Stimulated activated memory B cell treated with anti-CD40 and anti-IgM and Interleukin-4, amounts not matched to agents 10 μg/mL and 1 μg/mL and 100 μg/mL, for 72 hours (primary cell): ENCODE data around the gene CTTNBP2.

Experiments
- ATAC-seq: fragments of 150-1000 bp; cut with Tn5 transposase; 2 replicates; pipeline ENCODE4 v1.10.0; 2021
- H3K27ac Mint-ChIP-seq: one replicate; pipeline ENCODE4 v1.8.0; 2022; ENCODE audit warnings: mild to moderate bottlenecking, mixed read lengths
- H3K27me3 Mint-ChIP-seq: one replicate; pipeline ENCODE4 v1.8.0; 2022; ENCODE audit warnings: mixed read lengths
- H3K36me3 Mint-ChIP-seq: one replicate; pipeline ENCODE4 v1.8.0; 2022; ENCODE audit warnings: mixed read lengths
- H3K4me1 Mint-ChIP-seq: one replicate; pipeline ENCODE4 v1.8.0; 2022; ENCODE audit warnings: mixed read lengths
- H3K4me3 Mint-ChIP-seq: one replicate; pipeline ENCODE4 v1.8.0; 2022; ENCODE audit warnings: mild to moderate bottlenecking, moderate library complexity, mixed read lengths
- H3K9me3 Mint-ChIP-seq: one replicate; pipeline ENCODE4 v1.8.0; 2022; ENCODE audit warnings: mixed read lengths

The CTTNBP2 gene

GRCh38 chr7:117764031-117764430 is 109.2 kb downstream of the CTTNBP2 start:
- H3K4me1 Mint-ChIP-seq = no peaks in the 10 kb centered on the region
- H3K4me3 Mint-ChIP-seq = no peak overlapping the region

GRCh38 chr7:117762055-117762454 is 111.2 kb downstream of the CTTNBP2 start:
- Mint-ChIP-seq H3K4me3 (no peak overlapping the region), H3K36me3 (no peaks in the 10 kb centered on the region), H3K4me1 (no peaks in the 10 kb centered on the region), H3K27ac (no peak overlapping the region), H3K9me3 (no peaks in the 10 kb centered on the region), H3K27me3 (peaks cover 9% of the 10 kb centered on the region)
- no peak for ATAC-seq

More at GRCh38 chr7:117764031-117764430, 109.2 kb downstream of the CTTNBP2 start:
- H3K9me3 Mint-ChIP-seq = no peaks in the 10 kb centered on the region
- H3K27me3 Mint-ChIP-seq = peaks cover 9% of the 10 kb centered on the region
- no peak overlapping the region for H3K27ac Mint-ChIP-seq
- no peaks in the 10 kb centered on the region for H3K36me3 Mint-ChIP-seq
- no peak for ATAC-seq

GRCh38 chr7:117759950-117760640 is 113.1 kb downstream of the CTTNBP2 start:
- ATAC-seq = no peak
- H3K27ac Mint-ChIP-seq = no peak overlapping the region
- no peaks in the 10 kb centered on the region for H3K4me1 Mint-ChIP-seq
- H3K36me3 Mint-ChIP-seq = no peaks in the 10 kb centered on the region
- peaks cover 9% of the 10 kb centered on the region for H3K27me3 Mint-ChIP-seq
- no peak overlapping the region for H3K4me3 Mint-ChIP-seq
- no peaks in the 10 kb centered on the region for H3K9me3 Mint-ChIP-seq

GRCh38 chr7:117757440-117757839 is 115.8 kb downstream of the CTTNBP2 start:
- no peak for ATAC-seq
- no peak overlapping the region for H3K4me3 Mint-ChIP-seq
- H3K4me1 Mint-ChIP-seq = no peaks in the 10 kb centered on the region
- H3K9me3 Mint-ChIP-seq = no peaks in the 10 kb centered on the region
- no peaks in the 10 kb centered on the region for H3K27me3 Mint-ChIP-seq
- no peaks in the 10 kb centered on the region for H3K36me3 Mint-ChIP-seq
- H3K27ac Mint-ChIP-seq = no peak overlapping the region

- Mint-ChIP-seq H3K27ac (no peak overlapping the region), H3K27me3 (no peaks in the 10 kb centered on the region)
Measured at GRCh38 chr7:117756586-117757085, 116.6 kb downstream of the CTTNBP2 start.

GRCh38 chr7:117755136-117755535 is 118.1 kb downstream of the CTTNBP2 start:
- ATAC-seq = no peak
- Mint-ChIP-seq H3K4me3 (no peak overlapping the region), H3K4me1 (no peaks in the 10 kb centered on the region), H3K27me3 (no peaks in the 10 kb centered on the region), H3K27ac (no peak overlapping the region), H3K36me3 (no peaks in the 10 kb centered on the region), H3K9me3 (no peaks in the 10 kb centered on the region)

More at GRCh38 chr7:117756586-117757085, 116.6 kb downstream of the CTTNBP2 start:
- H3K36me3 Mint-ChIP-seq = no peaks in the 10 kb centered on the region
- no peak for ATAC-seq
- H3K4me1 Mint-ChIP-seq = no peaks in the 10 kb centered on the region
- H3K9me3 Mint-ChIP-seq = no peaks in the 10 kb centered on the region
- no peak overlapping the region for H3K4me3 Mint-ChIP-seq

GRCh38 chr7:117751775-117752174 is 121.5 kb downstream of the CTTNBP2 start:
- H3K4me1 Mint-ChIP-seq = no peaks in the 10 kb centered on the region

GRCh38 chr7:117750612-117751563 is 122.4 kb downstream of the CTTNBP2 start:
- Mint-ChIP-seq H3K27me3 (no peaks in the 10 kb centered on the region), H3K4me3 (no peak overlapping the region), H3K27ac (no peak overlapping the region), H3K9me3 (no peaks in the 10 kb centered on the region), H3K4me1 (no peaks in the 10 kb centered on the region), H3K36me3 (no peaks in the 10 kb centered on the region)
- ATAC-seq = no peak

More at GRCh38 chr7:117751775-117752174, 121.5 kb downstream of the CTTNBP2 start:
- Mint-ChIP-seq H3K27ac (no peak overlapping the region), H3K36me3 (no peaks in the 10 kb centered on the region), H3K4me3 (no peak overlapping the region), H3K27me3 (no peaks in the 10 kb centered on the region), H3K9me3 (no peaks in the 10 kb centered on the region)
- ATAC-seq = no peak

- H3K36me3 Mint-ChIP-seq = no peaks in the 10 kb centered on the region
- H3K27me3 Mint-ChIP-seq = peaks cover 14% of the 10 kb centered on the region
- no peaks in the 10 kb centered on the region for H3K4me1 Mint-ChIP-seq
- no peak overlapping the region for H3K4me3 Mint-ChIP-seq
- no peaks in the 10 kb centered on the region for H3K9me3 Mint-ChIP-seq
- H3K27ac Mint-ChIP-seq = no peak overlapping the region
- ATAC-seq = no peak
Measured at GRCh38 chr7:117741962-117742361, 131.3 kb downstream of the CTTNBP2 start.

GRCh38 chr7:117739085-117739484 is 134.2 kb downstream of the CTTNBP2 start:
- no peak for ATAC-seq
- H3K27ac Mint-ChIP-seq = no peak overlapping the region
- no peaks in the 10 kb centered on the region for H3K9me3 Mint-ChIP-seq
- H3K4me1 Mint-ChIP-seq = no peaks in the 10 kb centered on the region
- no peak overlapping the region for H3K4me3 Mint-ChIP-seq
- H3K27me3 Mint-ChIP-seq = peaks cover 14% of the 10 kb centered on the region
- no peaks in the 10 kb centered on the region for H3K36me3 Mint-ChIP-seq

GRCh38 chr7:117737926-117738325 is 135.3 kb downstream of the CTTNBP2 start:
- no peaks in the 10 kb centered on the region for H3K36me3 Mint-ChIP-seq
- H3K4me1 Mint-ChIP-seq = no peaks in the 10 kb centered on the region
- no peaks in the 10 kb centered on the region for H3K9me3 Mint-ChIP-seq
- no peak overlapping the region for H3K27ac Mint-ChIP-seq
- H3K27me3 Mint-ChIP-seq = peaks cover 10% of the 10 kb centered on the region
- no peak overlapping the region for H3K4me3 Mint-ChIP-seq
- ATAC-seq = no peak

- H3K4me3 Mint-ChIP-seq = no peak overlapping the region
- peaks cover 12% of the 10 kb centered on the region for H3K4me1 Mint-ChIP-seq
- peak; percentile 66 for ATAC-seq
- H3K36me3 Mint-ChIP-seq = no peaks in the 10 kb centered on the region
- H3K27ac Mint-ChIP-seq = no peak overlapping the region
- no peaks in the 10 kb centered on the region for H3K9me3 Mint-ChIP-seq
- H3K27me3 Mint-ChIP-seq = peaks cover 14% of the 10 kb centered on the region
Measured at GRCh38 chr7:117731455-117731854, 141.8 kb downstream of the CTTNBP2 start.

- Mint-ChIP-seq H3K36me3 (no peaks in the 10 kb centered on the region), H3K27me3 (peaks cover 14% of the 10 kb centered on the region), H3K4me1 (peaks cover 12% of the 10 kb centered on the region), H3K27ac (no peak overlapping the region), H3K4me3 (no peak overlapping the region), H3K9me3 (no peaks in the 10 kb centered on the region)
- no peak for ATAC-seq
Measured at GRCh38 chr7:117730390-117730789, 142.9 kb downstream of the CTTNBP2 start.

GRCh38 chr7:117728890-117729624 is 144.2 kb downstream of the CTTNBP2 start:
- H3K9me3 Mint-ChIP-seq = no peaks in the 10 kb centered on the region
- no peak overlapping the region for H3K27ac Mint-ChIP-seq
- peaks cover 14% of the 10 kb centered on the region for H3K27me3 Mint-ChIP-seq
- ATAC-seq = peak; percentile 65
- no peak overlapping the region for H3K4me3 Mint-ChIP-seq
- H3K4me1 Mint-ChIP-seq = peaks cover 12% of the 10 kb centered on the region
- H3K36me3 Mint-ChIP-seq = no peaks in the 10 kb centered on the region

GRCh38 chr7:117724898-117725297 is 148.3 kb downstream of the CTTNBP2 start:
- no peak overlapping the region for H3K27ac Mint-ChIP-seq
- no peak overlapping the region for H3K4me3 Mint-ChIP-seq
- H3K36me3 Mint-ChIP-seq = no peaks in the 10 kb centered on the region
- H3K4me1 Mint-ChIP-seq = peaks cover 5% of the 10 kb centered on the region
- no peak for ATAC-seq
- no peaks in the 10 kb centered on the region for H3K27me3 Mint-ChIP-seq
- no peaks in the 10 kb centered on the region for H3K9me3 Mint-ChIP-seq
